Effector CD4-positive, alpha-beta T cell (primary cell): ENCODE data around the gene SFRP4. TPM values are rescaled to one million over a fixed set of nuclear protein-coding genes. Genes with fewer than 3 reads are reported as not detected.
"Not testable (repeated sequence)": the region's sequence is repeated elsewhere in the genome, so short reads cannot be mapped to it uniquely, and the experiment has no call there.

Experiments used
- DNase-seq: peaks from one replicate; pipeline ENCODE4 v3.0.0-alpha.2; 2020
- total RNA-seq: gene quantifications from one replicate; lab custom pipeline; 2026; lab: John Stamatoyannopoulos, UW

SFRP4 gene
- total RNA-seq, result not detected

DNA sequence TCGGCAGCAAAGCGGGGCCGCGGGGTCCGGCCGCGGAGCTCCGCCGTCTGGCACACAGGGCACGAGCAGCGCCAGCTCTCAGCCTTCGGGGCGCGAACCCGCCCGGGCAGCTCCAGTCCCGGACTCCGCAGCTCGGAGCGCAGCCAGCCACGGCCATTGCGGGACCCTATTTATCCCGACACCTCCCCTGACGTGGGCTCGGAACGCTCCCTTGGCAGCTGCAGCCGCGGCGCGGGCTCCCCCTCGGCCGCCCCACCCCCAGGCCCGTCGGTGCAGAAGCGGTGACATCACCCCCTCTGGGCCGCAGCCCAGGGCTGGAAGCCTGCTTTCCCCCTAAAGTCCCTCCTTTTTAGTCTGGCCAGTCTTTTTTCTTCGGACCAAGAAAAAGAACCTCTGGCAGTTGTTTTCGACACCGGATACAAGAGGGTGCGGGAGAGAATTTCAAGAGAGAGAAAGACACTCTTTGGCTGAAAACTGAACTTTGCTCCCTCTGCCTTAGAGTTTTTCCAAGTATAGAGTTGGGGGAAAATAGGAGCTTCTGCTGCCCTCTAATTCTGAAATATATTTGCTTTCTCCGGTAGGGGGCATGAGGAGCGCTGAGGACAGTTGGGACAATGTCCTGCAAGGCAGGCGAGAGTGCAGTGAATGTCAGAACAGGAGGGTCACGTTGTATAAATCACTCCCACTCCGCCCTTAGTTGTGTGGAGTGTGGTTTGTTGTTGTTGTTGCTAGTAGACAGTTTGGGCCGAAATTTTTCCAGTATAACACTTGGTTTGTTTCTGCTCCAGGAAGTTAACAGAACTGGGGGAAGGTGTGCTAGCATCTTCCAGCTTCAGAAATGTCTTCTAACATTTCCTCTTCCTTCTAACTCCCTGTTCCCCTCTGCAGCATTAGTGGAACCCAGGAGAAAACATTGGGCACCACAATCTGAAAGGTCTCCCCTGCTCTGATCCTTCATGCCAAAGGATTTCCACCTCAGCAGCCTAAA lies at the start of gene SFRP4:
TSS of gene SFRP4 (minus strand) at position 145 of the 988 bp plus-strand sequence. CDS start 280 bp downstream, outside the sequence.
- DNase-seq, result no peak

DNA sequence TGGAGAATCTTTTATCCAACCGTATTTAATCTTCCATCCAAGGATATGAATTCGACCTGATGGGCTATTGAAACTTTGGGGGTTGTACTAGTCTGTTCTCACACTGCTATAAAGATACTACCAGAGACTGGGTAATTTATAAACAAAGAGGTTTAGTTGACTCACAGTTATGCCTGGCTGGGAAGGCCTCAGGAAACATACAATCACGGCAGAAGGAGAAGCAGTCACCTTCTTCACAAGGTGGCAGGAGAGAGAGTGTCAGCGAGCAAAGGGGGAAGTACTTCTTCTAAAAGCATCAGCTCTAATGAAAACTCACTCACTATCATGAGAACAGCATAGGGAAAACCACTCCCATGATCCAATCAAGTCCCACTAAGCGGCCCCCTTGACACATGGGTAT lies 47.6 kb upstream of the SFRP4 start:
- no peak for DNase-seq

DNA sequence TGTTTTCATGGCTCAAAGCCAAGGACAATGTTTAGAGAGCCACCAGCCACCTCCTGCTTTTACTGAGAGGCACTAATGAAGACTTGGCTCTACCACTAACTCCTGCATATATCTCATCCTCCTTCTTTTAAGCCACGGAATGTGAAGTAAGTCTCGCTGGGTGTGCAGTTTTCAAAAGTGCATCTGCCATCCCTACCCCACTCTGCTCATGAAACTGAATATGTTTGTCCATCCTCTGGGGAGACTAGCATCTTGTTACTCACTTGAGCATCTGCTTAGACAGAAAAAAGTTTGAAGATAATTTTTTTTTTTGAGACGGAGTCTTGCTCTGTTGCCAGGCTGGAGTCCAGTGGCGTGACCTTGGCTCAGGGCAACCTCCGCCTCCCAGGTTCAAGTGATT lies 44.6 kb upstream of the SFRP4 start:
- DNase-seq, result no peak

DNA sequence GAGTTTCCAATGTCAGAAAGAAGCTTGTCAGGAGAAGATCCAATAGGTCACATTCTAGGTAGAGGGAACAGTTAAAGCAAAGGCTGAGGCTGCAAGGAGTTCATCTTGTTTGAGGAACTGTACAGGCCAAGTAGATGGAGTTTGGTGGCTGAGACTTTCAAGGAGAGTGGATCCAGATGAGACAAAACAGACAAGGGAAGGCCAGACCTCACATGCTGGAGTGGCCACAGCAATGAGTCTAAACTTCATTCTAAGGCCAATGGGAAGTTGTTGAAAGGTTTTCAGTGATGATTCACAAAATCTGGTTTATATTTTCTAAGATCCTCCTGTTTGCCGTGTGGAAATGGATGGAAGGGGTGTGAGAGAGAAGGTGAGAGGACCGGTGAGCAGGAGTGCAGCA lies 43.9 kb upstream of the SFRP4 start:
- DNase-seq, result no peak

DNA sequence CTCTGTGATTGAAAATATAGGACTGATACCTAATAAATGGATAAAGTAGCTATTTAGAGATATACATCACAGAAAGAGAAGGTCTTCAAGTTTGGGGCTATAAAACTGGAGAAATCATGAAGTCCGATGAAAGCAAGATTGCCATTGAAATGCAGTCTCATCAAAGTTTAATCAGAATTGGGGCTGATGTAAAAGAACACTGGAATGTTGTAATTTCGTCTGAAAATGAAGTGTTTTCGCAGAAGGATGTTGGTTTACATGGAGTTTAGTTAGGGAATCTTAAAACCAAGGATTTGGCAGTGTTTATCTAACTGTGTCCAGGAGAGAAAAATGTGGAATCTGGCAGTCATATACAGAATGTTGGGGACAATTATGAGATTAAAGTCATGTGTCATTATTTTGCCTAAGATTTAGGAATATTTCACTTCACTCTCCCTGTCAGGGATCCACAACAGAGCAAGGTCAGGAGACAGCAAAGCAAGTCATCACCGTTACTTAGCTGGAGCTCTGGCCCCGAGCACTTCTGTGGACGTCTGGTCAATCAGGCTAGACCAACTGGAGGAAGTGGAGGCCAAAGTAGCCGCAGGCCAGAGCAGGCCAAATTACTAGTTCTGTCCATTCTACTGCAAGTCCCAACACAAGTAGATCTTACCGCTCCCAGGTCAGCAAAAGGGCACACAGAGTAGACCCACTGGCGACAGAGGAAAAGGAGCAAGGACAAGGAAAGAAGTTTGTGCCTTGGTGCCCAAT lies 40.8 kb upstream of the SFRP4 start:
- DNase-seq, result no peak

DNA sequence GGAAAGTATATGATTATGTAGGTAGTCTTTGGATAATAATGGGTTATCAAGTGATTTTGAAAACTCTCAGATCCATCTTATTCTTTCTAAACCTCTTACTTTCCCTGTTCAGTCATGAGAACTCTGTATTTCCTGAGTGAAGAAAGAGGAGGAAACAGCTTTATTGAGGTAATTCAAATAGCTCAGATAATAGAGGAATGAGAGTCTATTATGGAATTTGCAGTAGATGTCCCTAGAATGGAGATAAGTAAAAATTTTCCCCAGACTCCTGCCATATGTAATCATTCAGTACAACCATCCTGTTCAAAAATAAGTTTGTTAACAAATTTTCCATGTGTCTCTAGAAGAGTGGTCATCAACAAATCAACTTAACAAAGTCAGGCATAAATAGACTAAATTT lies 40.2 kb upstream of the SFRP4 start:
- no peak for DNase-seq

DNA sequence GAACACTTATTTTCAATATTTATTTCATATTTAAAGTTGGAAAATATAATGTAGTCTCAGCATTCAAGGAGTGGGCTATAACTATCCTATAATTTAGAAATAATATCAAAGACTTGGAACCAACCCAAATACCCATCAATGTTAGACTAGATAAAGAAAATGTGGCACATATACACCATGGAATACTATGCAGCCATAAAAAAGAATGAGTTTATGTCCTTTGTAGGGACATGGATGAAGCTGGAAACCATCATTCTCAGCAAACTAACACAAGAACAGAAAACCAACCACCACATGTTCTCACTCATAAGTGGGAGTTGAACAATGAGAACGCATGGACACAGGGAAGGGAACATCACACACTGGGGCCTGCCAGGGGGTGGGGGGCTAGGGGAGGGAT lies 37.6 kb upstream of the SFRP4 start:
- not testable (repeated sequence) for DNase-seq

DNA sequence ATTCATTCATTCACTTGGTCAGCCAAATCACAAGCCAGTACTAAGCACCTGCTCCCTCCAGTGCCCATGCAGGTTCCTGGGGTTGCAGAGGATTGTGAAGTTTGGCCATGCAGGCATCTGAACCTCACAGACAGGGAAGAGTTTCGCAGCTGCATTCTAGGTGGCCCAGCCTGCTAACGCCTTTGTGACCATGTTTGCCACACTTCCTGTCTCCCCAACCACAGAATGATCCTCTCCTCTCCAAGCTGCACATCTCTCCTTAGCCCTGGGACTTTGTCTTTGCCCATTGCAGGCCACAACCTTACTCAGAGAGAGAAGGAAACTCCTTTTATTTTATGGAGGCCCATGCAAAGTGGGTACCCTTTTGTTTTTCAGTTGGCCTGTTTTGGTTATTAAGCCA lies 35.6 kb upstream of the SFRP4 start:
- DNase-seq, result no peak

DNA sequence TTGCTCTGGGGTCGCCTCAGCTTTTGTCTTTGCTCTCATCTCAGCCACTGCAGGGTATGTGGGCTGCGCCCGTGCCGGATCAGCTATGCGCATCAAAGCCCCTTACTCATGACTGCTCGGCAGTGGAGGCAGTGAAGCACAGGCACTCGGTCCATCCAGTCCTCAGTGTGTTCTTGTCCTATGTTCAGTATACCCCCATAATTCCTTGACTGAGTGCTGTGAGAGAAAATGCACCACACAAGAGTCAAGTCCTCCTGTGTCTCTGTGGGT lies 31.3 kb upstream of the SFRP4 start:
- no peak for DNase-seq

DNA sequence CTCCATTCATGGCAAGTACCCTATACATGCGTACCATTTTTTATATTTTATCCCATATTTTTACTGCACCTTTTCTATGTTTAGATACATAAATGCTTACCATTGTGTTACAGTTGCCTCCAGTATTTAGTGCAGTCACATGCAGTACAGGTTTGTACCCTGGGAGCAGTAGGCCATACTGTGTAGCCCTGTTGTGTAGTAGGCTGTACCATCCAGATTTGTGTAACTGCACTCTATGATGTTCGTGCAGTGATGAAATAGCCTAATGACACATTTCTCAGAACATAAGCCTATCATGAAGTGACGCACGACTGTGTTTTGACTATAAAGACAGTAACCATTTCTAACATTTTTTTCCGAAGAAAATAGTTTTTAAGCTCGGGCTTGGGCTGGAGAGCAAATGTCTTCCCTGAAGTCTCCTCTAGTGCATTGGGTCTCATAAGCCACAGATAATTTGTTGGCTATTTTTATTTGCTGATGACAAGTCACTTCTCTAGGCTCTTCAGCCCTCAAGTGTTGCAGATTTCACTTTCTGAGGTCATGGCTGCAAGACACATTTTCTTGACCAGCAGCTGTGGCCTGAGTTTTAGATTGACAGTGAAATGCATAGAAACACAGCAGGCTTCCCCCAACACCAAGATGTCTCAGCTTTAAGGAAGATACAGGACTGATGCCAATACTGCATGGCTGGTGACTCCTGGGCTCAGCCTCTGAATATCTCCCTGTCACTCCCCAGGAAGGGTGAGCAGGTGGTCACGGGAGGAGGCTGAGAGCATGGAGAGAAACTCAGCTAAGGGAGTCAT lies 30.7 kb upstream of the SFRP4 start:
- DNase-seq, result no peak

DNA sequence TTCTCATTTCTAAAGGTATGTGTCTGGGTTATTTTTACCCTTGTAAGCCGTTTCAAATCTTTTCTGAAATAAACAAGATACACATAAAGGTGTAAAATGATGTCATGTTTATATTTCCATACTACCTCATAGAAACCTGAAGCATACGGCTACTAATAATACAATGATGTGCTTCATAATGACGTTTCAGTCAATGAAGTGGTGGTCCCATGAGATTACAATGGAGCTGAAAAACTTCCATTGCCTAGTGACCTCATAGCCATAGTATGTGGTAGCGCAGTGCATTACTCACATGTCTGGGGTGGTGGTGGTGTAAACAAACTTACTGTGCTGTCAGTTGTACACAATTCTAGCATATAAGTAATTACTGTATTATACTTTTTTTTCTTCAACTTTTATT lies 28.7 kb upstream of the SFRP4 start:
- DNase-seq, result no peak

DNA sequence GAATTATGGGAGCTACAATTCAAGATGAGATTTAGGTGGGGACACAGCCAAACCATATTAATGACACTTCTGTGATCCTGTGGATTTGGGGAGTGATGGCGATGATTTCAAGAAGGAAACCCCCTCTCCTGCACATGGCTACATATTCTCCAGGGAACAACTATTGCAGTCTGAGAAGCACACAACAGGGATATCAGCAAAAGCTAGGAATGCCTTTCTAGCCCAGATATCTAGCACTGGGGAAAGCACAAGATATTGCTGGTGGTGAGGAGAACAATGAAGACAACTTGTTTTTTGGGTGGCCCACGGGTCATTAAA lies 28.1 kb upstream of the SFRP4 start:
- no peak for DNase-seq

DNA sequence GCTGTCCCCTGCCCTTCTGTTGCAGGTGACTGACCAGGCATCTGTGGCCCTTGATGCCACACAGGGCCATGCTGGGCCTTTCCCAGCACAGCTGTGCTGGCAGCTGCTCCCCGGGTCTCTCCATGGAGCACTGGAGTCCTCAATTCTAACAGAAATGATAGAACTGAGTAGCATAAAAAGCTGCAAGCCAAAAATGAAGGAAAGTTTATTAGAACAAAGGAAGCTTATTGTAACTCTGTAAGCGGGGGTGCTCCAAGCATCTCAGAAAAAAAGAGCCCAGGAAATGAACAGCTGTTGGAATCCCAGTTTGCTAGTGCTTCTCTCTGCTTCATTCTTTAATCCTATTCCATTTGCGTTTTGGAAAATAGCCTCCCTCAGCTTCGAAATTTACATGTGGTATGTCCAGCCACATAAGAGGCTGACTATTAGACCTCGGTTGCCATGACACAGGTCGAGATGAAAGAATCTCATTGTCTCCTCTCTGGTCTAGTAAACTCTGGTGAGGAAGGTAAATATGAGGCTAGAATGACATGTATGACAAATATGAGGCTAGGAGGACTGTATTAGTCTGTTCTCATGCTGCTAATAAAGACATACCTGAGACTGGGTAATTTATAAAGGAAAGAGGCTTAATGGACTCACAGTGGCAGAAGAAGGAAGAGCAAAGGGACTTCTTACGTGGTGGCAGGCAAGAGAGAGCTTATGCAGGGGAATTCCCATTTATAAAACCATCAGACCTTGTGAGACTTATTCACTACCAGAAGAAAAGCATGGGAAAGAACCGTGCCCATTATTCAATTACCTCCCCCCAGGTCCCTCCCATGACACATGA lies 27.5 kb upstream of the SFRP4 start:
- DNase-seq, result no peak

DNA sequence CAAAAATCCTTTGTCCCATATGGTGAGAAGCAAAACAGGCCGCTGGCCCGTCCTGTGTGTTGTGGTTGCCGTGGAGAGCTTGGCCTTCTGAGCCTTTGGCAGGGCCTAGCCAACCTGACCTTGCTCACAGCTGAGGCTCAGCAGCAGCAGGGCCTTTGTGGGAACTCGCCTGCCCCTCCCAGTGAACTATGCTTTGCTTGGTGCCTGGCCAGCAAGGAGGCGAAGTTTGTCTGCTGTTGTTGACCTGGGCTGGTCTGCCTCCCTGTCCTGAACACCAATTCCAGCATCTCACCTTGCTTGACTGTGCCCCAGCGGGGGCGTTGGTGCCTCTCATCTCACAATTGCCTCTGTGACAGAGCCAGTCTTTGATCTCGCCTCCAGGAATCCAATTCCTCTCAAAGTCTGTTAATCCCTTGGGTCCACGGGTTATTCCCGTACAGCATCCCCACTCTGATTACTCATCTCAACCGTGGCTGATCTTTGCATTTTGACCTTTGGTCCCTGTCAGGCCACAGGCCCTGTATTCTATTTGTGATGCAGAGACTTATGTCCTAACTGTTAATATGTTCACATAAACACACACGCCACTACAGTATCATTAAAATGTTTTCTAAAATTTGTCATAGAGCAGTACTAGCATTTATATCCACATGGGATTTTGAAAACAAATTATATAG lies 26.5 kb upstream of the SFRP4 start:
- DNase-seq, result no peak

DNA sequence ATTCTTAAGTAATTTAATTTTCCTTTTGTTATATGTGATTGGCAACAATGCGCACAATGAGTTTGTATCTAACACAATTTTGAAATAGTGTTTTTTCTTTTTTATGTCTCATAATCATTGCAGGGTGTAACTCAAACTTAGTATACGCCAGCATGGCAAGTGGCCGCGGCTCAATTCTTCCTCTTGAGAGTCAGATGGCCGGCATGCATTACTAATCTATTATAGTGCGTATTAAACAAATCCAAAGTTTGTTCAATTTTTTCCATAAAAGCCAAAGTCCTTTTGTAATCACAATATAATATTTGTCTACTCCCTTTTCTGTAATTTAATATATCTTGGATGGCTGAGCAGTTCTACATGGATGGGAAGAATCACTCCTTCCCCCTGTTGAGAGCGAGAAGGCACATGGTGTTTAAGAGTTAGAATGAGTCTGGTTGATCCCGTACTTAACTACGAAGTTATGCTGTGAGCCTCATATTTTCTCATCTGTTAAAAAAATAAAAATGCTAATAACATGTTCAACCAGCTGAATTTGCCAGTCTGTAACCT lies 16.5 kb upstream of the SFRP4 start:
- DNase-seq, result no peak

DNA sequence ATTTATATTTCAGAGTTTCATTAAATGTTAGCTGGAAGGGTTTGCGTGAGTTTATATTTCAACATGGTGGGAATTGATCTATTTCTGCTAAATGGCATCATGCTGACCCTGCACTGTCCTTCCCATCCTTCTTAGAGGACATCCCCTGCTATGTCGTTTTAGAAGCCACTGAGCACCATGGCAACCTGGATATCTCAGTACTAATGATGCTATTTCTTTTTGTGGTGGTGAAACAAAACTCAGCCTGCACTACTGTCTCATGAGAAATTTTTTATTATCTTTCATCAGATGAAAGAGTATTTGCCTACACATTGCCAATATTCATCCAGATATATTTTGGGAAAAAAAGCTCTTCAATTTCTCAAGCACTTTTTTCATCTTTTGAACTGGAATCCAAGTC lies 15.9 kb upstream of the SFRP4 start:
- no peak for DNase-seq

DNA sequence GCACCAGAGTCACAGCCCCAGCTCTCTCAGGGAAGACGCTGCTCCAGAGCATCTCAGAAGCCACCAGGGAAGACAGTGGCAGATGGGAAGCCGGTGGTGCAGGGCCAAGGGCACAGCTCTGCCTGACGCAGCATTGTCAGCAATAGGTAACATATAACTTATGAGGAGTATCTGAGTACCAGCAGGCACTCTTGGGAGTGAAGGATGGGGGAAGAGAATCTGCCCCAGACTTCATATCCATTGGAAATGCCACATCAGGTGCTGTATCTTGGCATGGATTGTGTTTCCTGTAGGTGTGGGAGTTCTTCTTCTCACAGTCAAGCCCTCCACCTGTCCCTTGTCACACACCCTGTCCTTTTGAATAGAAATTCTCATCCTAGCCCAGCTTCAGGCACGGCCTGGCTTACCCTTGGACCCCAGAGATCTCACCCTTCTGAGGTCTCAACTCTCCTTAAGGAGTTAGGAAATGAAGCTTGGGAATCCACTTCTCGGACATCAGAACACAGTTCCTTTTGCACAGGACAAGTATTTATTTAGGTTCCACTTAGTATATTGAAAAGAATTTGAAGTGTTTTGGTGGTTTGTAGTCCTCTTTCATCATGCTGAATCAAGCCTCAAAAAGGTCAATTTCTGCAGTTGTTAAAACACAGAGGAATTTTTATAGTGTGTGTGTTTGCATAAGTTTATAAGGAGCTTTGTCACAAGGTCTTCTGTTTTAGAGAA lies 13.8 kb upstream of the SFRP4 start:
- no peak for DNase-seq

DNA sequence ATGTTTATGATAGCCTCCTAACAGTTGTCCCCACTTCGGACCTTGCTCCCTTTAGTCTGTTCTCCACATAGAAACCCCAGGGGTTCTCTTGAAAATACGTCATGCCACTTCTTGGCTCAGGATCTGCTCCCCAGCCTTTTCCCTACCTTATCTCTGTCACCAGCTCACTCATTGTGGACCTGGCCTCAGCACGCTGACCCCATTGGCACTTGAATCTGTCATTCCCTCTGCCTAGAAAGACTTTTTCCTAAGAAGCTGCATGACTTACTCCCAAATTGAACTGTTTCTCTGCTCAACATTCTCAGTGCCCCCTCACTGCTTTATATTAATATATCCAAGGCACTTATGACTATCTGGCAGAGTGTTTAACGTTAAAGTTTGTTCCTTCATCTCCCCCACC lies 12.3 kb upstream of the SFRP4 start:
- no peak for DNase-seq

DNA sequence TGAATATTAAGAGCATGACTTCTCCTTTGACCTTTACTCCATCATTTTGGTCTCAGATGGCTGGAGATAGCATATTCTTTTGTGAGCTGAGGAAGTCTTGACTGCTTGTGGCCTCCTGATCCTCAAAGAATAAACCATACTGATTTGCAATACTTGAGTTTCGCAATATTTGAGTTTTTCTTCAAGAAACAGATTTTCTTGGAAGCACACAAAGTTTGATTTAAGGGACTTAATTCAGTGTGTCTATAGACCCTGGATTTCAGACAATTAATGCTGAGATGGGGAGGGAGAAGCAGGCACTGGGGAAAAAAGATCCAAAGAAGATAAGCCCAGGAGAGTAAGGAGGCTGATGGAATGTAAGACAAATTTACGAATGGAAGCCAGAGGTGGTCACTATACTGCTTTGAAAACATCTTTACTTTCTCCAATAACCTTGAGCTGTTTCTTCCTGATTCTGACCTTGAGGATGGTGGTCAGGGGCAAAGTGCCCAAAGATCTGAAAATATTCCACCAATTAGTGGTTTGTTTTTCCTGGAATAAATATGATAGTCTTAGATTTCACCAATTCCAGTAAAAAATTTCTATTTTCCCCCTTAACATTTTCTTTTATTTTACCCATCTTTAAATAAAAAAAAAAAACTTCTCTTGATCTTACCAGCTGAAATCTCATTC lies 11.3 kb upstream of the SFRP4 start:
- DNase-seq, result no peak

DNA sequence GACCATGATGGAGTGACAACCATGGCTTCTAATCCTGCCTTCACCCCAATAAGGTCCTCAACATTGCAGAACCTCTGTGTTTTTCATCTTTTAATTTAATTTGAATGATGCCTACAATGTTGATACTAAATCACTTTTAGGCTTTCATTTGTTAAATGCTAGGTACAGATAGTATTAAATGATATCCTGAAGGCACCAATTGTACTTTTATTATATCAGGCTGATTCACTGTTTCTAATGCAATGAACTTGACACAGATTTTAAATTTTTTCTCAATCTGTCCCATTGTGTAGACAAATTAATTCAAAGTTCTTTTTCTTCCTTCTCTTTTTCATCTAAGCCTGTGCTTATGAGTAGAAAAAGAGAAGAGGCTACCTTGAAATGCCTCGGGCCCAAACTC lies 9.0 kb upstream of the SFRP4 start:
- no peak for DNase-seq
